GM21360 (cell line): ENCODE results near the gene VPS52.

Experiments
- ATAC-seq: cut with Tn5 transposase; IDR thresholded peaks from one replicate; pipeline ENCODE4 v1.9.1; 2021; ENCODE audit warnings: mild to moderate bottlenecking, moderate library complexity; ENCODE audit not compliant: unreplicated experiment

The VPS52 gene, protein sequence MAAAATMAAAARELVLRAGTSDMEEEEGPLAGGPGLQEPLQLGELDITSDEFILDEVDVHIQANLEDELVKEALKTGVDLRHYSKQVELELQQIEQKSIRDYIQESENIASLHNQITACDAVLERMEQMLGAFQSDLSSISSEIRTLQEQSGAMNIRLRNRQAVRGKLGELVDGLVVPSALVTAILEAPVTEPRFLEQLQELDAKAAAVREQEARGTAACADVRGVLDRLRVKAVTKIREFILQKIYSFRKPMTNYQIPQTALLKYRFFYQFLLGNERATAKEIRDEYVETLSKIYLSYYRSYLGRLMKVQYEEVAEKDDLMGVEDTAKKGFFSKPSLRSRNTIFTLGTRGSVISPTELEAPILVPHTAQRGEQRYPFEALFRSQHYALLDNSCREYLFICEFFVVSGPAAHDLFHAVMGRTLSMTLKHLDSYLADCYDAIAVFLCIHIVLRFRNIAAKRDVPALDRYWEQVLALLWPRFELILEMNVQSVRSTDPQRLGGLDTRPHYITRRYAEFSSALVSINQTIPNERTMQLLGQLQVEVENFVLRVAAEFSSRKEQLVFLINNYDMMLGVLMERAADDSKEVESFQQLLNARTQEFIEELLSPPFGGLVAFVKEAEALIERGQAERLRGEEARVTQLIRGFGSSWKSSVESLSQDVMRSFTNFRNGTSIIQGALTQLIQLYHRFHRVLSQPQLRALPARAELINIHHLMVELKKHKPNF

GRCh38 chr6:33271468-33272274 lies at the start of gene VPS52, which contains the start of gene RPS18:
VPS52 (minus strand) TSS chr6:33271876; CDS start chr6:33271675, 201 bp downstream.
RPS18 (plus strand) TSS chr6:33272075; CDS start chr6:33272120, 45 bp downstream.
- peak; percentile 73 for ATAC-seq

- no peak for ATAC-seq
These were observed 49.6 kb upstream of the VPS52 start for GRCh38 chr6:33321227-33321626.

GRCh38 chr6:33320315-33321181 lies 48.9 kb upstream of the VPS52 start:
- no peak for ATAC-seq

DNA sequence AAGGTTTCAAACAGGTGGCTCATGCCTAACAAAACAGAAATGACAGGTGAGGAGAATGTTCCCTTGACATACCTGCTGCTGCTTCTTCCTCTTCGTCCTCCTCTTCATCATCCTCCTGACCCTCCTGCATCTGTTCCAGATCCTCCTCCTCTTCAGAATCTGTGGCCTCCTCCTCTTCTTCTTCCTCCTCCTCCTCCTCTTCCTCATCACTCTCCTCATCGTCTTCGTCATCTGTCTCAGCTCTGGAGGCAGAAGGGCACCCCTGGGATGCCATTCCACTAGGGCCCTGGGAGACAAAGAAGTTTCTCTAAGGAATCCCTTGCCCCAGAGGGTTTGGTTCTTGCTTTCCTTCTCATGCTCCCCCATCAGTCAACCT lies 48.3 kb upstream of the VPS52 start:
- no peak for ATAC-seq

GRCh38 chr6:33318426-33319073 lies 46.9 kb upstream of the VPS52 start:
- ATAC-seq: no peak

DNA sequence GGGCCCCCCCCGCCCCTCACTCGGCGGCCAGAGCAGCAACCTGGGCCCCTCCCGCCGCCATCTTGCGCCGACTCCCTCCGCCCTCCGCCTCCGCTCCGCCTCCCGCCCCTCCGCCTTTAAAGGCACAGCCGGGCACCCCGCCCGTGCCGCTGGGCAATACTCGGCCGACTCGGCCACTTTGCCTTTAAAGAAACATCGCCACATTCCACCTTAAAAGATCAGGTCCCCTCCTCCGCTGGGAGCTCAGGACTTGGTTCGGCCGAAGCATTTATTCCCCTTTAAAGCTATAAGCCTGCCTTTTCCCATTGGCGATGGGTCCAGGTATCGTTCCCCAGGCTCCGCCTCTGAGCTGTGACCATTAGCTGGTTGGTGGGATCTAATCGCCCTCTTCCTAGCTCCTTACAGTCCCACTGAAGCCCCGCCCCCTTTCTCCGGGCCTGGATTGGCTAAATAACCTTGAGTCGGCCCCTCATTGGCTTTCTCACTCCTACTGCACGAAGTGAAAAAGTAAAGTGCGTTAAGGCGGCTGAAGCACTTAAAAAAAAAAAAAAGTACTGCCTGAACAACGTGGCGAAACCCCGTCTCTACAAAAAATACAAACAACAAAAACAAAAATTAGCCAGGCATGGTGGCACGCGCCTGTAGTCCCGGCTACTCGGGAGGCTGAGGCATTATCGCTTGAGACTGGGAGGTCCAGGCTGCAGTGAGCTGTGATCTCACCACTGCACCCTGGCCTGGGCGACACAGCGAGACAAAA lies 46.2 kb upstream of the VPS52 start, which contains the start of gene ZBTB22:
Gene ZBTB22 (minus strand): TSS at position 76 of the 757 bp plus-strand sequence. CDS start 828 bp downstream, outside the sequence.
- peak; percentile 41 for ATAC-seq

GRCh38 chr6:33317419-33317668 lies 45.7 kb upstream of the VPS52 start:
- ATAC-seq: no peak

DNA sequence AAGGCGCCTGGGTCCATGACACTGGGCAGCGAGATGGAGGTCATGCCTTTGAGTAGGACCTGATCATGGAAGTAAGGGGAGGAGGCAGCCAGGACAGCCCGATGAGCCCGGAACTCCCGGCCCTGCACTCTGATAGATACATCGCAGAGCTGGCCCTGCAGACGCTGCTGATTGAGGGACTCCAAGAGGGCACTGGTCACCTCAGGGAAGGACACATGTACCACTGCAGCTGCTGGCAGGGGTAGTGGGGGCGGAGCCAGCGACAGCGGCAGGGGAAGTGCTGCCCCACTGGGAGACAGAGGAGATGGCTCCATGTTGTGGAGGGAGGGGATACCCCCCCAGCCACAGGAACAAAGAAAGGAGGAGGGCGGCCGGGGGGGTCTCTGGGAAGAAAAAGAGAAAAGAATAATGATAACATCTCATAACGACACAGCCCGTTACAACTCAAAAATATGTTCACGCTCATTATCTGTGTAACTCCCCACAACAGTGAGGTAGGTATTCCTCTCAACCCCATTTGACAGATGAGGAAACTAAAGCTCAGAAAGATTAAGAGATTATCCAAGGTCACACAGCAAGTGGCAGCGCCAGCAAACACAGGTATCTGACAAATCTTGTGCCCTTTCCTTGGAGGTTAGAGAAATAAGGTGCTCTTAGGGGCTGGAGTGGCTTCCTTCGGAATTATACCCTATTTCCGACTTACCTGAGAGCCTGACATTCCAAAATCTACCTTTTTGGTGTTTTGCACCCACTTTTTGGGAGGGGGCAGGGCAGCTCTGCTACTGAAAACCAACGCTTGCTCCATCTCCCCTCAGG lies 45.1 kb upstream of the VPS52 start:
- no peak for ATAC-seq

- ATAC-seq: no peak
These were observed 44.3 kb upstream of the VPS52 start for GRCh38 chr6:33315793-33316602.

DNA sequence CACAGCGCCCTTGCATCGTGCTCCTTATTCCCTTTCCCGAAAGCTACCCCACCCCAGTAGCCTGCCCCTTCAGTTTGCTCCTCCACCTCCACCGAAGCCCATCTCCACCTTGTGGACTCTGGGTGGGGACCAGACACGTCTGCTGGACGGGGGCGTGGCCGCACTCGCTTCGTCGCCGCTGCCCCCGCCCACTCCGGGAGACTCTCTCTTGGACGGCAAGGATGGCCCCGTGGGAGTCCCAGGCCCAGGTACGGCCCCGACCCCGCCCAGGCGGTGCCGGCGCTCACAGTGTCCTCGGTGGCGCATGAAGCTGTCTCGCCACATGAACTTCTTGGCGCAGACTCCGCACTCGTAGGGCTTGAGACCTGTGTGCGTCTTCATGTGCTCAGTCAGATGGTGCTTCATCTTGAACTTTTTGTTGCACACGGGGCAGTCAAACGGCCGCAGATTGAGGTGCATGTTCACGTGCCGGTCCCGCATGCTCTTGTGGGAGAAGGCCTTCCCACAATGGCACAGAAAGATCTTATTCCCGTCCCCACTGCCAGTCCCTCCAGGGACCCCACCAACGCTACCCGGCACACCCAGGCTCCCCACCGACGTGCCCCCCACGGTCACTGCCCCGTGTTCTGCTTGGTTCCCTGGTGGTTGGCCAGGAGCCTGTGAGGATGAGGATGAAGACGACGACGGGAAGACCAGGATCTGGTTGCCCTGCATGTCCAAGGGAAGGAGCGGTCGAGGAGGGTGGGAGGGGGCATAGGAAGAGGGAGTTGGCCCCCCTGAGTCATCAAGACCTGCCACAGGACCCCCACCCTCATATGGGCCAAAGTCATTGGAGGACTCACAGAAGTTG lies 43.5 kb upstream of the VPS52 start:
- no peak for ATAC-seq

DNA sequence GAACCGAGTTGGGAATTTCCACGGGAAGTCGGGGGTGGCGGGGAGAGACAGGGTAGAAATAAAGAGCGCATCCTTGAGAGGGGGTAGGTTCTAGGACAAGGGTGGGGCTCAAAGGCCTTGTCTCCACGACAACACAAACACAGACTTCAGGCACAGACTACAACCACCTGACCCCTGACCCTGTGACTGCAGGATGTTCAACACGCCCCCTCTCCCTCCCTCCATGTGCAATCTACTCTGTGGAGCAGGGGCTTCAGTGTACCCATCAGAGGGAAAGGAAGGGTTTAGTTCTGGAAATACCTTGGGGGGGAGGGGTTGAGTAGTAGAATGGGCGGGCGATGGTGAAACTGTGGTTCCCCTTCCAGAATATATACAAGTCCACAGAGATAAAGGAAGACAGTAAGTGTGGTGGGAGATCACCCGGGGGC lies 42.9 kb upstream of the VPS52 start:
- ATAC-seq: no peak

GRCh38 chr6:33313709-33314514 lies 42.2 kb upstream of the VPS52 start, which contains the start of gene TAPBP:
TAPBP (minus strand) TSS chr6:33314078; CDS start chr6:33314041, 37 bp downstream.
- peak; percentile 38 for ATAC-seq

GRCh38 chr6:33313105-33313708 lies 41.5 kb upstream of the VPS52 start:
- ATAC-seq: peak; percentile 2

- ATAC-seq: no peak
These were observed 40.9 kb upstream of the VPS52 start for GRCh38 chr6:33312361-33313104.

DNA sequence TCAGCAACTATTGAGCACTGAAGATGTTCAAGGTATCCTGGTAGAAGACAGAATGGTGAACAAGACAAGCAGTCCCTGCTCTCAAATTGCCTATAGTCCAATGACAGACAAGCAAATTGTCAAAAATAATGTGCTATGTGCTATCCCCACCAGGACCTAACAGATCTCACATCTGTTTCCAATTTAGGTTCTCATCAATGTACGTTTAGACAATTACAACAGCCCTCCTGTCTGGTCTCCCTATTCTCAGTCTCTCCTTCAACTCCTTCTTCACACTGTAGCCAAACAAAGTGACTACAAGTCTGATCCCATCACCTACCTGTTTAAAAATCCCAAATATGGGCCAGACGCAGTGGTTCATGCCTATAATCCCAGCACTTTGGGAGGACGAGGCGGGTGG lies 34.7 kb upstream of the VPS52 start:
- ATAC-seq: no peak
